CD4-positive, alpha-beta T cell treated with Interleukin-6 for 4 hours (primary cell): ENCODE results near the gene CMKLR1.

Experiments used
- DNase-seq: peaks from one replicate; pipeline ENCODE4 v3.0.0-alpha.2; 2020; ENCODE audit warnings: mixed read lengths

Gene CMKLR1

DNA sequence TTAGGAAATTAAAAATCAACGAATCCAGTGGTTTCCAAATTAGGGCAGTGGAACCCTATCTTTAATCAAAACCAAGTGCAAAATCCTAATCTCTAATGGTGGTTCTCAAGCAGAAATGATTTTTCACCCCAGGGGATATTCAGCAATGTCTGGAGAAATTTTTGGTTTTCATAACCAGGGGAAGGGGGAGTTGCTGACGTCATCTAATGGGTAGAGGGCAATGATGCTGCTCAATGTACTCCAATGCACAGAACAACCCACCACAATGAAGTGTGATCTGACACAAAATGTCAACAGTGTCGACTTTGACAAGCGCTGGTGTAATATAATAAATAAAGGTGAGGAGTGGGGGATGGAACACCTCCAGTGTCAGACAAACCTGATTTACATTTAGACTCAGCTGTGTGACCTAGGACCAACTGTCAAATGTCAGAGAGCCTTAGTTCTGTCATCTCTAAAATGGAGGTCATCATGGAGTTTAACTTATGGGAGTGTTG lies 81.5 kb downstream of the CMKLR1 start:
- no peak for DNase-seq

DNA sequence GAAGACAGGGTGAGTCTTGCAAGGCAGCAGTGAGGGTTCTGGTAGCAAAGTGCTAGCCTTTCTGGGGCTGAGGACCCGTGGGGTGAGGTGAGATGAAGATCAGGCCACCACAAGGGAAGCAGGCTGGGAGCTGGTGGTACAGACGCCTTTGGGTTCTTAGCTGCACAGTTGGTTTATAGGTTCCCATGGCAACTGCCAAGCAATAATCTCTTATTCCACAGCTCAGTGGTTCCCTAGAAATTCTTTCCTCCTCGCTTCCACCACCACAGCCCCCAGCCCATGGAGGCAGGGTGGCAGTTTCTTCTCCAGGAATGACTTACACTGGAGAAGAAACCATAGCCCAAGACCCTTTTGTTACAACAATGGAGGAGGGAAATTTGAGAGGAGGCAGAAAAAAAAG lies 82.1 kb downstream of the CMKLR1 start:
- DNase-seq, result no peak

- DNase-seq, result no peak
These were observed 83.9 kb downstream of the CMKLR1 start for GRCh38 chr12:108255252-108255602.

DNA sequence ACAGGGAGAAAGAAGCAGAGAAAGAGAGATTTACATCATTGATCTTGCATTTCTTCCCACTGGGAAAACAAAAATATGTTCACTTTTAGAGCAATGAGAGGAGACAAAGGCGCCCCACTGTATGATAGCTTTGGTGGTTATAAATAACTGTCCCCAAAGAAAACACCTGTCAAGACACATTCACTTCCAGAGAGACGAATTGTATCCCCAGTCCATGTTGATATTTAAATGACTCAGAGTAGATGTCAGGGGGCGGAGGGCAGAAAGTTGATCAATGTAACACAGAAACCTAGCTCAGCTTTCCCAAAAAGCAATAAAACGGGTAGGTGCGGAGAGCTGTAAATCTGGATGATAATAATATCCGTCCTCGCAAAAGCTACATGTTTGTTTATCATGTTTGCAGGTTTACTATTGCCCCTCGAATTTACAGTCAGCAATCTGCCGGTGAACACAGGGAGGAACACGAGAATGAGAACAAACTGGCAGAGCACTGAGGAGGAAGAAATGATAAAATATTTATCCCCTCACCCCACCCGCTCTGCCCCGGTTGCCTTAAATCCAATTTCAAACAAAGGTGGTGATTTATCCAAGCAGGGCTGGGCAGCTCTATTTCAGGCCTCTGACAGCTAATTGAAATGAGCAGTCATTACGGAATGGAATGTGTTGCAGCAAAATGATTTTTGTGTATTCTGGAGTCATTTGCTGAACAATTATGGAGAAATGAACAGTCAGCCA lies 84.4 kb downstream of the CMKLR1 start:
- no peak for DNase-seq

DNA sequence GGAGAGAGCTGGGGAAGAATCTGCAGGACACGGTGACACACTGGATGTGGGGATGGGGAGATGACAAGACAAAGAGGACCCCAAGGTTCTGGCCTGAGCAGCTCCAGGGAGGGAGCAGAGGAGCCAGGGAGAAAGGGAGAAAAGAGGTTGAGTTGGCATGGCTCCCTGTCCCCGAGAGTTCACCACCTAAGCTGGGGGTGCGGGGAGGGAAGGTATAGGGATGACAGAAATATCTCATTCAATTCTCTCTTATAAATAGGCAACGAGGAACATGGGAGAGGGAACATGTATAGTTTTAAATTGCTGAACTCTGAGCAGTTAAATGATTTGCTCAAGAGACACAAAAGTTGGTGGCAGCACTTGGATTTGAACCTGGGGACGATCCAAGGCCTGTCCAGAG lies 85.1 kb downstream of the CMKLR1 start:
- no peak for DNase-seq

GRCh38 chr12:108253540-108253939 lies 85.6 kb downstream of the CMKLR1 start:
- no peak for DNase-seq

- DNase-seq, result no peak
These were observed 86.6 kb downstream of the CMKLR1 start for GRCh38 chr12:108252523-108252922.

GRCh38 chr12:108248011-108248410 lies 91.1 kb downstream of the CMKLR1 start:
- no peak for DNase-seq

- DNase-seq, result no peak
These were observed 92.0 kb downstream of the CMKLR1 start for GRCh38 chr12:108247130-108247529.

GRCh38 chr12:108241986-108242703 lies 97.0 kb downstream of the CMKLR1 start:
- DNase-seq, result no peak

GRCh38 chr12:108240928-108241327 lies 98.2 kb downstream of the CMKLR1 start:
- DNase-seq, result no peak

GRCh38 chr12:108240027-108240785 lies 98.9 kb downstream of the CMKLR1 start:
- no peak for DNase-seq

DNA sequence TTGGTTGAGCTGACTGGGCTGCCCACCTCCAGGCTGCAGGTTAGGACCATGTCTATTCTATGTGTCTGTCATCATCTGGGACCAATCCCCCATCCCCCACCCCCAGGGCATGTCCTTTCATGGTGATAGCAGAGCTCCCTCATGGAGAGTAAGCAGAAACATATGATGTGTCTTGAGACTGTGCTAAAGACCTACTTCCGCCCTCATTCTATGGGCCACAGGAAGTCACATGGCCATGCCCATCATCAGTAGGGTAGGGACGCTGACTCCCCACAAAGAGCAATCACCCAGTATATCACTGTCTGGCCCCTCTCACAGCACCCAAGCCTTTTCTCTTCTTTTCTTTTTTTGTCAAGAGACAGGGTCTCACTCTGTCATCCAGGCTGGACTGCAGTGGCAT lies 99.7 kb downstream of the CMKLR1 start:
- no peak for DNase-seq

DNA sequence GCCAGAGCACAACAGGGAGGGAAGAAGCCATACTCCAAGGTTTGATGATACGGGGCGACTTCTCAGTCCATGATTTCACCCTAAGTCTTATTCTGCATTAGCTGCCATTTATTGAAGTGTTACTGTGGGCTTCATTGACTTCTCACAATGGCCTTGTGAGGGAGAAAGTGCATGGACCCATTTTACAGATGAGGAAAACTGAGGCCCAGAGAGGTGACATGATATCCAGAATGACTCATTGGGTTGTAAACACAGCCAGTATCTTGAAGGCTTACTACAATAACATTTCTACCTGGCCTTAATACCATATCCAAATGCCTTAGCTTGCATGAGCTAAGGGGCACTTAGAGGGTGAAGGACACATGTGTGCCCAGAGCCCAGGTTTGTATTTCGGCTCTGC lies 100.6 kb downstream of the CMKLR1 start:
- no peak for DNase-seq
